ENCODE results near the gene PAQR4. TPM values are rescaled to one million over a fixed set of nuclear protein-coding genes. Genes with fewer than 3 reads are reported as not detected.

Gene PAQR4
- total and polyA plus RNA-seq, 2 of the 13 experiments (the other 11 are each of a cell fraction or from before 2014, with no cell fraction given) = 15.9 to 24.8 TPM

GRCh38 chr16:3017344-3017743 is 48.2 kb downstream of the PAQR4 start:
- H3K4me1 ChIP-seq (ENCODE audit: insufficient read depth, low read length) = peaks cover 85% of the 10 kb centered on the region
- whole genome bisulfite sequencing (ENCODE audit: low lambda C conversion rate) = 41% methylated on average over 5 of the region's 20 CpGs
- no TSS peak for BruUV-seq (replicated peaks)
- TF ChIP-seq ZNF546 (CRISPR knock-in tag; conservative IDR thresholded peaks at IDR 0.05) (no peak), ZBTB4 (CRISPR knock-in tag; IDR thresholded peaks at IDR 0.05; ENCODE audit: borderline replicate concordance) (no peak), ARID4A (CRISPR knock-in tag; IDR thresholded peaks at IDR 0.05; ENCODE audit: borderline replicate concordance) (0 out of 2 replicates have a peak, but pooled peaks have one; percentile 3), ZNF687 (CRISPR knock-in tag; IDR thresholded peaks at IDR 0.05) (peak; percentile 58), SOX6 (IDR thresholded peaks at IDR 0.05) (no peak), SOX6 (CRISPR knock-in tag; IDR thresholded peaks at IDR 0.05) (peak; percentile 3; the same call in 1 of the 2 replicates), MED1 (CRISPR knock-in tag; IDR thresholded peaks at IDR 0.05) (0 out of 2 replicates have a peak, but pooled peaks have one; percentile 28), UBTF (CRISPR knock-in tag; IDR thresholded peaks at IDR 0.05) (peak; percentile 27; the same call in 1 of the 2 replicates), IRX3 (CRISPR knock-in tag; IDR thresholded peaks at IDR 0.05; ENCODE audit: borderline replicate concordance, low read depth) (0 out of 2 replicates have a peak, but pooled peaks have one; percentile 52)

More at GRCh38 chr16:3017344-3017743, 48.2 kb downstream of the PAQR4 start:
- ATAC-seq = no peak
- in situ Hi-C loops (cut with HindIII; ENCODE audit: extremely low pct_ligation_motif_present, low pct_unique_long_range_greater_than_20kb) (no loop called here), intact Hi-C loops (cut with micrococcal nuclease; ENCODE audit: unreplicated experiment) (no loop called here)
- no peak for DNase-seq (ENCODE audit: low spot score)
- Histone ChIP-seq H3K9ac (ENCODE audit: insufficient read depth, low read depth, low read length) (peak overlapping the region; percentile 26), H3K27ac (ENCODE audit: extremely low read length, insufficient read depth, low read length) (no peak overlapping the region), H4K20me1 (ENCODE audit: insufficient read depth, low read length) (peaks cover 12% of the 10 kb centered on the region; the same call in 1 of the 2 replicates), H3K4me2 (ENCODE audit: low read depth, low read length) (peak overlapping the region; percentile 74), H3K4me3 (replicated peaks in 1 of 3; ENCODE audit: insufficient read depth in 1 of 3, low read depth in 2 of 3, low read length in 3 of 3) (peak overlapping the region; percentile 36 to 57 (median 45); a peak in 5 of 6 replicates), H3K27me3 (ENCODE audit: control insufficient read depth in 1 of 2, insufficient read depth in 2 of 2, low read length in 2 of 2) (peaks cover 4 to 12% of the 10 kb centered on the region in 2 experiments; a peak in 4 of 5 replicates), H3K36me3 (replicated peaks in 1 of 2; ENCODE audit: control insufficient read depth in 1 of 2, insufficient read depth in 2 of 2, low read length in 2 of 2) (no peaks in the 10 kb centered on the region; a peak in 1 of 5 replicates), H3K9me3 (ENCODE audit: low read length) (no peaks in the 10 kb centered on the region), H3K79me2 (ENCODE audit: insufficient read depth, low read length) (peaks cover under 1% of the 10 kb centered on the region), H2AFZ (ENCODE audit: low read length) (no peak overlapping the region)
- POLR2A ChIA-PET = interaction anchor here (18.8 kb wide), 1 partner anchor 8 kb away, joined by 750 read pairs; the partner anchor contains the start of gene CLDN9
- FAIRE-seq = no peak
- CTCF ChIA-PET (ENCODE audit: low intra/inter-chr PET ratio, low total read pairs) = interaction anchor here (0.6 to 0.9 kb wide), 2 partner anchors 11 to 141 kb away, joined by 3 read pairs; no protein-coding TSS in a partner anchor
